ENCODE measurements around the gene NAGK.
A peak's percentile ranks its signal among the peaks of the same experiment; 100 is the strongest.
"Not testable (repeated sequence)": the region's sequence is repeated elsewhere in the genome, so short reads cannot be mapped to it uniquely, and the experiment has no call there.

Gene NAGK

DNA sequence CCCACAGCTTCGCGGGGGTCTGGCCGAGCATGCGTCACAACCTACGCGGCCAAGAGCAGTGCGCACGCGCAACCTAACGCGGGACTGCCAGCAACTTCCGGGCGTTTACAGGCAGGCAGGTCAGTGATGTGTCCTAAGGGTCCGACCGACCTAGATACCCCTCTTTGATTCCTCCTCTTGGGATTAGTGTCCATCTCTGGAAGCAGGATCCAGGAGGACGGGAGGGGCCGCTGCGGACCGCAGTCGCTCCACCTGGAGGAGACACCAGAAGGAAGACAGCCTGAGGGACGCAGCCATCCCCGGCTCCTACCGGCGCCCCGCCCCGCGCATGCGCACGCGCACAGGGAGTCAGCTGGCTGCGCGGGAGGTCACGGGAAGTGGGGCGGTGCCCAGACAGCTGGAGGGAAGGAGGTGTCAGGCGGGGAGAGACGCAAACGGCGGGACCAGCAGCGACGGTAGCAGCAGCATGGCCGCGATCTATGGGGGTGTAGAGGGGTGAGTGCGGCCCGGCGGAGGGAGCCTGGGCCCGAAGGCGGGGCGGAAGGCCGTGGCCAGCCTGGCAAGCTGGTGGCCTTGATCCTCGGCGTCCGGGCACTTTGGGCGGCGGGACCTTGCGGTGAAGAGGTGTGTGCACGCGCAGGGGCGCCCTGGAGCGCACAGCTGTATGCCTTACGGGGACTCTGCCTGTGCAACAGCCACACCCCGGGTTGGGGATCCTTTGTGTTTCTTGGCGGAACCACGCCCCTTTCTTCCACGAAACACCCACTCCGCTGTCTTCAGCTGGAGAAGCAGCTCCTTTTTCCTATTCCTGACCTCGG, at the start of gene NAGK:
TSS of gene NAGK (plus strand) at position 431 of the 818 bp plus-strand sequence. CDS start at position 467, 36 bp downstream.
- Histone ChIP-seq H3K4me1 (ENCODE audit: low read length) (peaks cover 81% of the 10 kb centered on the region), H3K27ac (ENCODE audit: low read length) (peak within 1 kb of the TSS; percentile 98), H3K9ac (ENCODE audit: low read length) (peak within 1 kb of the TSS; percentile 99), H3K79me2 (ENCODE audit: low read length) (peaks cover 63% of the 10 kb centered on the region), H3K27me3 (ENCODE audit: low read depth, low read length) (no peaks in the 10 kb centered on the region), H3K9me3 (ENCODE audit: insufficient read depth, low read length) (no peaks in the 10 kb centered on the region), H2AFZ (ENCODE audit: low read depth, low read length) (0 out of 2 replicates have a peak within 1 kb of the TSS, but pooled peaks have one; percentile 12), H3K36me3 (replicated peaks; ENCODE audit: low read depth, low read length) (peaks cover 24% of the 10 kb centered on the region), H4K20me1 (ENCODE audit: insufficient read depth, low read length) (peaks cover 13% of the 10 kb centered on the region; the same call in 1 of the 2 replicates), H3K4me2 (ENCODE audit: low read length) (peak within 1 kb of the TSS; percentile 99), H3K4me3 (ENCODE audit: low read length) (peak within 1 kb of the TSS; percentile 90)
- TF ChIP-seq EZH2phosphoT487 (IDR thresholded peaks at IDR 0.05; ENCODE audit: low read depth) = no peak
- TF ChIP-seq, protein P1, sequence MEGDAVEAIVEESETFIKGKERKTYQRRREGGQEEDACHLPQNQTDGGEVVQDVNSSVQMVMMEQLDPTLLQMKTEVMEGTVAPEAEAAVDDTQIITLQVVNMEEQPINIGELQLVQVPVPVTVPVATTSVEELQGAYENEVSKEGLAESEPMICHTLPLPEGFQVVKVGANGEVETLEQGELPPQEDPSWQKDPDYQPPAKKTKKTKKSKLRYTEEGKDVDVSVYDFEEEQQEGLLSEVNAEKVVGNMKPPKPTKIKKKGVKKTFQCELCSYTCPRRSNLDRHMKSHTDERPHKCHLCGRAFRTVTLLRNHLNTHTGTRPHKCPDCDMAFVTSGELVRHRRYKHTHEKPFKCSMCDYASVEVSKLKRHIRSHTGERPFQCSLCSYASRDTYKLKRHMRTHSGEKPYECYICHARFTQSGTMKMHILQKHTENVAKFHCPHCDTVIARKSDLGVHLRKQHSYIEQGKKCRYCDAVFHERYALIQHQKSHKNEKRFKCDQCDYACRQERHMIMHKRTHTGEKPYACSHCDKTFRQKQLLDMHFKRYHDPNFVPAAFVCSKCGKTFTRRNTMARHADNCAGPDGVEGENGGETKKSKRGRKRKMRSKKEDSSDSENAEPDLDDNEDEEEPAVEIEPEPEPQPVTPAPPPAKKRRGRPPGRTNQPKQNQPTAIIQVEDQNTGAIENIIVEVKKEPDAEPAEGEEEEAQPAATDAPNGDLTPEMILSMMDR (IDR thresholded peaks at IDR 0.05; ENCODE audit: low read depth, low read length) = peak; percentile 3; the same call in 1 of the 2 replicates

DNA sequence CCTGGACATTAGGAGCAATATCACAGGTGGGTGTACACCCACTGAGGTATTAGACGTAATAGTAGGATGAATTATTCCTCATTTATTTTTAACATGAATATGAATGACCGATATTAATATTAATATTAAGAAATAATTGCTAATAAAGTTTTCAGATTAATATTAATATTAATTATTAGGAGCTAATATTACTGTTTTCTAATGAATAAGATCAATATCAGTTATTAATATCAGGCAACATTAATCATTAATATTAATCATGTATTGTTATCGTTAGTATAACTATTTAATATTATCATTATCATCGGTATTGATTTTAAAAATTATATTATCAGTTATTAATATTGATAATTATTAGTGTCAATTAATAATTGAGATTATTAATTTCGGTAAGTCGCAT, 48.5 kb upstream of the NAGK start:
- H3K27ac ChIP-seq (ENCODE audit: low read length); H3K27me3 ChIP-seq (ENCODE audit: low read depth, low read length); H3K9me3 ChIP-seq (ENCODE audit: insufficient read depth, low read length); H3K4me2 ChIP-seq (ENCODE audit: low read length); H3K4me1 ChIP-seq (ENCODE audit: low read length); H3K9ac ChIP-seq (ENCODE audit: low read length); H3K79me2 ChIP-seq (ENCODE audit: low read length); H4K20me1 ChIP-seq (ENCODE audit: insufficient read depth, low read length); H3K36me3 ChIP-seq (replicated peaks; ENCODE audit: low read depth, low read length); H3K4me3 ChIP-seq (ENCODE audit: low read length); H2AFZ ChIP-seq (ENCODE audit: low read depth, low read length): not testable (repeated sequence)

DNA sequence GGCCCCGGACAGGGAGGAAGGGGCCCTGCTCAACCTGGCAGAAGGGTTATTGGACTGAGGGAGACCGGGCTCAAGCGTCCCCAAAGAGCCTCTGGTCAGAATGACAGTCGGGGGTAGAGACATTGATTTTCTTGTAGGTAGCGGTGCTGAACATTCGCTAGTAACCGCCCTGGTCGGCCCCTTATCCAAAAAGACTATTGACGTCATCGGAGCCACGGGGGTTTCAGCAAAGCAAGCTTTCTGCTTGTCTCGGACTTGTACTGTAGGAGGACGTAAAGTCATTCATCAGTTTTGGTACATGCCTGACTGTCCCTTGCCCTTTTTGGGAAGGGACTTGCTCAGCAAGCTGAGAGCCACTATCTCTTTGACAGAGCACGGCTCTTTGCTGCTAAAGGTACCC, 47.1 kb upstream of the NAGK start:
- H2AFZ ChIP-seq (ENCODE audit: low read depth, low read length); H3K9me3 ChIP-seq (ENCODE audit: insufficient read depth, low read length); H4K20me1 ChIP-seq (ENCODE audit: insufficient read depth, low read length); H3K4me2 ChIP-seq (ENCODE audit: low read length); H3K4me3 ChIP-seq (ENCODE audit: low read length); H3K36me3 ChIP-seq (replicated peaks; ENCODE audit: low read depth, low read length); H3K4me1 ChIP-seq (ENCODE audit: low read length); H3K79me2 ChIP-seq (ENCODE audit: low read length); H3K9ac ChIP-seq (ENCODE audit: low read length); H3K27ac ChIP-seq (ENCODE audit: low read length); H3K27me3 ChIP-seq (ENCODE audit: low read depth, low read length): not testable (repeated sequence)

DNA sequence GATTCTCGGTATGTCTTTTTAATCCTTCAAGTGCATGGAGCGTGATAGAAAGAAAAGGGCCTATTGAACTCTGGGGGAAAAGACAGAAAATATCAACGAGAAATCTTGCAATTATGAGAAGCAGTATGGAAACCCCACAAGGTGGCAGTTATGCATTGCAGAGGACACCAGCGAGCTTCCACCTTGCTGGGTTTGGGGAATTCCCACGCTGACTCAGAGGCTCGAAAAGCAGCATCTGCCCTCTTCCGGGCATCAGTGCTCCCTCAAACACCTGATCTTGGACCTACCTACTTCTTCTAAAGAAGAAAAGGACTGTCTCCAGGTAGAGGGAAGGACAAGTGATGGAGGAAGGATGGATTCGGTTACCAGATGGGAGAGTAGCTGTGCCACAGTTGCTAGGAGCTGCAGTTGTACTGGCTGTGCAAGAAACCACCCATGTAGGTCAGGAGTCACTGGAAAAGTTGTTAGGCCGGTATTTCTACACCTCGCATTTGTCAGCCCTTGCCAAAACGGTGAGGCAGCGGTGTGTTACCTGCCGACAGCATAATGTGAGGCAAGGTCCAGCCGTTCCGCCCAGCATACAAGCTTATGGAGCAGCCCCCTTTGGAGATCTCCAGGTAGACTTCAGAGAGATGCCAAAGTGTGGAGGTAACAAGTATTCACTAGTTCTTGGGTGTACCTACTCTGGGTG, 44.8 kb upstream of the NAGK start:
- H3K79me2 ChIP-seq (ENCODE audit: low read length); H3K9ac ChIP-seq (ENCODE audit: low read length); H3K27me3 ChIP-seq (ENCODE audit: low read depth, low read length); H2AFZ ChIP-seq (ENCODE audit: low read depth, low read length); H3K9me3 ChIP-seq (ENCODE audit: insufficient read depth, low read length); H4K20me1 ChIP-seq (ENCODE audit: insufficient read depth, low read length); H3K27ac ChIP-seq (ENCODE audit: low read length); H3K4me3 ChIP-seq (ENCODE audit: low read length); H3K36me3 ChIP-seq (replicated peaks; ENCODE audit: low read depth, low read length); H3K4me1 ChIP-seq (ENCODE audit: low read length): not testable (repeated sequence)
- TF ChIP-seq, protein P1 (IDR thresholded peaks at IDR 0.05; ENCODE audit: low read depth, low read length) = peak; percentile 39
- peak overlapping the region; percentile 20; the same call in 1 of the 2 replicates for H3K4me2 ChIP-seq (ENCODE audit: low read length)

DNA sequence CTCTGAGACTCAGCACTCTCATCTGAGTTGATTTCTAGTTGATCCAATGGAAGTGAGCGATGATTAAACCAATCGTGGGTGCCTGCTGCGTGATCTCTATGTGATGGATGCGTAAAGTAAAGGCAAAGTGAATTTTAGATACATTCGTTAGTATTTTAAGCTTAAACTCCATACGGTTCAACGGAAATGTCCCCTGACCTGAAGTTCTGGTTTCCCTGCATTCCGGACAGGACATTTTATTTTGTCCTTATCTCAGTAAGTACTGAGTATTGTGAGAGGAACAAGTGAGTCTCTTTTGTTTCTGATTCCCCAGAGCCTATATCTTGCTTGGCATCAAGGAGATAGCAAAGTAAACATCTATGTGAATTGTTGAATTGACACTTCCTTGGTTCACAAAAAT, 32.2 kb upstream of the NAGK start:
- not testable (repeated sequence) for H3K27ac ChIP-seq (ENCODE audit: low read length); H3K4me2 ChIP-seq (ENCODE audit: low read length); H3K9ac ChIP-seq (ENCODE audit: low read length); H3K27me3 ChIP-seq (ENCODE audit: low read depth, low read length); H2AFZ ChIP-seq (ENCODE audit: low read depth, low read length); H3K4me1 ChIP-seq (ENCODE audit: low read length); H4K20me1 ChIP-seq (ENCODE audit: insufficient read depth, low read length); H3K9me3 ChIP-seq (ENCODE audit: insufficient read depth, low read length); H3K36me3 ChIP-seq (replicated peaks; ENCODE audit: low read depth, low read length); H3K79me2 ChIP-seq (ENCODE audit: low read length); H3K4me3 ChIP-seq (ENCODE audit: low read length)
